ENCODE measurements around the gene TMEM139.
"Not testable (repeated sequence)": the region's sequence is repeated elsewhere in the genome, so short reads cannot be mapped to it uniquely, and the experiment has no call there.

Gene TMEM139

GRCh38 chr7:143287935-143288826, 3.4 kb downstream of the TMEM139 start, which contains the start of gene CASP2:
Gene CASP2 (plus strand): TSS chr7:143288351. CDS start chr7:143288456, 105 bp downstream.
- peak; percentile 97 to 99 (median 98) for DNase-seq (ENCODE audit: low read depth in 2 of 3, low spot score in 1 of 3)

GRCh38 chr7:143288836-143289235, 4.1 kb downstream of the TMEM139 start:
- DNase-seq (ENCODE audit: low read depth in 2 of 3, low spot score in 1 of 3) = no peak

GRCh38 chr7:143289421-143289820, 4.7 kb downstream of the TMEM139 start:
- no peak for DNase-seq (ENCODE audit: low read depth in 2 of 3, low spot score in 1 of 3)

- not testable (repeated sequence) for DNase-seq (ENCODE audit: low read depth in 2 of 3, low spot score in 1 of 3)
Observed at GRCh38 chr7:143289888-143290287, 5.1 kb downstream of the TMEM139 start.

GRCh38 chr7:143290293-143290692, 5.5 kb downstream of the TMEM139 start:
- no peak for DNase-seq (ENCODE audit: low read depth in 2 of 3, low spot score in 1 of 3)

GRCh38 chr7:143292876-143293275, 8.1 kb downstream of the TMEM139 start:
- no peak for DNase-seq (ENCODE audit: low read depth in 2 of 3, low spot score in 1 of 3)

GRCh38 chr7:143295870-143296269, 11.1 kb downstream of the TMEM139 start:
- DNase-seq (ENCODE audit: low read depth in 2 of 3, low spot score in 1 of 3) = no peak

- DNase-seq (ENCODE audit: low read depth in 2 of 3, low spot score in 1 of 3) = no peak
Observed at GRCh38 chr7:143296686-143297085, 11.9 kb downstream of the TMEM139 start.

GRCh38 chr7:143299346-143299745, 14.6 kb downstream of the TMEM139 start:
- DNase-seq (ENCODE audit: low read depth in 2 of 3, low spot score in 1 of 3) = no peak

- DNase-seq (ENCODE audit: low read depth in 2 of 3, low spot score in 1 of 3) = peak; percentile 36 to 46 (median 38)
Observed at GRCh38 chr7:143299840-143300239, 15.1 kb downstream of the TMEM139 start.

- DNase-seq (ENCODE audit: low read depth in 2 of 3, low spot score in 1 of 3) = no peak
Observed at GRCh38 chr7:143300959-143301935, 16.5 kb downstream of the TMEM139 start.

- DNase-seq (ENCODE audit: low read depth in 2 of 3, low spot score in 1 of 3) = no peak
Observed at GRCh38 chr7:143303733-143304132, 19.0 kb downstream of the TMEM139 start.

GRCh38 chr7:143304938-143305337, 20.2 kb downstream of the TMEM139 start:
- DNase-seq (ENCODE audit: low read depth in 2 of 3, low spot score in 1 of 3) = no peak

- peak; percentile 59 to 76 (median 66) for DNase-seq (ENCODE audit: low read depth in 2 of 3, low spot score in 1 of 3)
Observed at GRCh38 chr7:143305423-143306070, 20.8 kb downstream of the TMEM139 start.

- DNase-seq (ENCODE audit: low read depth in 2 of 3, low spot score in 1 of 3) = no peak
Observed at GRCh38 chr7:143308632-143309031, 23.9 kb downstream of the TMEM139 start.

- no peak for DNase-seq (ENCODE audit: low read depth in 2 of 3, low spot score in 1 of 3)
Observed at GRCh38 chr7:143314127-143314526, 29.4 kb downstream of the TMEM139 start.

- DNase-seq (ENCODE audit: low read depth in 2 of 3, low spot score in 1 of 3) = no peak
Observed at GRCh38 chr7:143315776-143316175, 31.0 kb downstream of the TMEM139 start, which contains the start of gene CLCN1. Gene CLCN1 (plus strand): TSS chr7:143316111. CDS start chr7:143316213, 102 bp downstream.

- no peak for DNase-seq (ENCODE audit: low read depth in 2 of 3, low spot score in 1 of 3)
Observed at GRCh38 chr7:143316492-143316891, 31.7 kb downstream of the TMEM139 start.

- no peak for DNase-seq (ENCODE audit: low read depth in 2 of 3, low spot score in 1 of 3)
Observed at GRCh38 chr7:143318661-143319060, 33.9 kb downstream of the TMEM139 start.

GRCh38 chr7:143320620-143321019, 35.9 kb downstream of the TMEM139 start:
- no peak for DNase-seq (ENCODE audit: low read depth in 2 of 3, low spot score in 1 of 3)

GRCh38 chr7:143321242-143321641, 36.5 kb downstream of the TMEM139 start:
- DNase-seq (ENCODE audit: low read depth in 2 of 3, low spot score in 1 of 3) = no peak
